Spleen (tissue), 7 donors: Measurements from ENCODE around the gene SAT2.

Experiments
- POLR2A ChIP-seq, 3 donors: fragments of 450-650 bp; IDR thresholded peaks; one replicate each; pipeline ENCODE4 v1.5.1; 2017; ENCODE audit warnings: antibody characterized with exemption in 3 of 3, mild to moderate bottlenecking in 1 of 3
- POLR2AphosphoS5 ChIP-seq, 3 donors: sonication (generic); formaldehyde crosslinking; IDR thresholded peaks; one replicate each; pipeline ENCODE4 v1.5.1; 2017; ENCODE audit warnings: antibody characterized with exemption in 3 of 3
- TF ChIP-seq, protein P1 (sequence below), 11 experiments: fragments of 200-600 bp in 7 of 11; fragments of 450-650 bp in 4 of 11; sonication (generic) in 4 of 11; IDR thresholded peaks in 8 of 11; conservative IDR thresholded peaks in 3 of 11; 1 replicate in 7 of 11; 2 replicates in 4 of 11; pipeline versions ENCODE4 v1.4.0 to v1.8.0; 2016 to 2021; ENCODE audit warnings: antibody characterized with exemption in 11 of 11, inconsistent platforms in 4 of 11, mild to moderate bottlenecking in 1 of 11
- donor health status: DM: no; HTN: no; CAD: no; lungs with moderate emphysema.
- donor health status: DM: no; HTN: no; CAD: no.
- donor health status: DM: no; HTN: no; CAD: no.

DNA sequence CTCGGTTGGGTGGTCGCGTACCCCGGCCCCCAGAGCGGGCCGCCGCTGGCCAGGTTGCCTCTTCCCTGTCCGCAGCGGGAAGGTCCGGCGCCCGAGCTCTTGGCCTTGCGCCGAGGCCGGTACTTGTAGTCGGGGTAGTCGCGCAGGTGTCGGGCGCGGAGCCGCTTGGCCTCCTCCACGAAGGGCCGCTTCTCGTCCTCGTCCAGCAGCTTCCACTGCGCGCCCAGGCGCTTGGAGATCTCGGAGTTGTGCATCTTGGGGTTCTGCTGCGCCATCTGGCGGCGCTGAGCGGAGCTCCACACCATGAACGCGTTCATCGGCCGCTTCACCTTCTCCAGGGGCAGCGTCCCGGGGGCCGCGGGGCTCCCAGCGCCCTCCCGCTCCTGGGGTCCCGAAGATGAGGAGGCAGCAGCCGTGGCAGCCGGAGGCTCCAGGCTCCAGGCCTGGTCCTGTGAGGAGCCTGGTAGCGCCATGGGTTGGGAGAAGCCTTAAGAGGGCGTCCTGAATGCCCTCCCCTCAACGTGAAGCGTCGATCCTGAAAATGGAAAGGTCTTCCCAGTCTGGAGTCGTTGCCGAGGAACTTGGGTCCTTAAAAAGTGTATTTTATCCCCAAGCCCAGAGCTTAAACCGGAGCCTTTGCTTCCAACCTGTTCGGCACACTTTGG lies 38.3 kb downstream of the SAT2 start:
- TF ChIP-seq, protein P1, sequence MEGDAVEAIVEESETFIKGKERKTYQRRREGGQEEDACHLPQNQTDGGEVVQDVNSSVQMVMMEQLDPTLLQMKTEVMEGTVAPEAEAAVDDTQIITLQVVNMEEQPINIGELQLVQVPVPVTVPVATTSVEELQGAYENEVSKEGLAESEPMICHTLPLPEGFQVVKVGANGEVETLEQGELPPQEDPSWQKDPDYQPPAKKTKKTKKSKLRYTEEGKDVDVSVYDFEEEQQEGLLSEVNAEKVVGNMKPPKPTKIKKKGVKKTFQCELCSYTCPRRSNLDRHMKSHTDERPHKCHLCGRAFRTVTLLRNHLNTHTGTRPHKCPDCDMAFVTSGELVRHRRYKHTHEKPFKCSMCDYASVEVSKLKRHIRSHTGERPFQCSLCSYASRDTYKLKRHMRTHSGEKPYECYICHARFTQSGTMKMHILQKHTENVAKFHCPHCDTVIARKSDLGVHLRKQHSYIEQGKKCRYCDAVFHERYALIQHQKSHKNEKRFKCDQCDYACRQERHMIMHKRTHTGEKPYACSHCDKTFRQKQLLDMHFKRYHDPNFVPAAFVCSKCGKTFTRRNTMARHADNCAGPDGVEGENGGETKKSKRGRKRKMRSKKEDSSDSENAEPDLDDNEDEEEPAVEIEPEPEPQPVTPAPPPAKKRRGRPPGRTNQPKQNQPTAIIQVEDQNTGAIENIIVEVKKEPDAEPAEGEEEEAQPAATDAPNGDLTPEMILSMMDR (IDR thresholded peaks at IDR 0.05 in 8 of 11, conservative IDR thresholded peaks at IDR 0.05 in 3 of 11) = peak; percentile 71 to 94 (median 83)
- TF ChIP-seq POLR2AphosphoS5 (IDR thresholded peaks at IDR 0.05) = peak; percentile 74 to 83 (median 76)
- no peak for TF ChIP-seq POLR2A (IDR thresholded peaks at IDR 0.05)
